SJCRH30 (cell line): Measurements from ENCODE around the gene DNAH8. TPM values are rescaled to one million over a fixed set of nuclear protein-coding genes. Genes with fewer than 3 reads are reported as not detected.
A peak's percentile ranks its signal among the peaks of the same experiment; 100 is the strongest.
"Not testable (repeated sequence)": the region's sequence is repeated elsewhere in the genome, so short reads cannot be mapped to it uniquely, and the experiment has no call there.

Experiments used
- DNase-seq, 2 experiments: peaks; one replicate each; pipeline ENCODE4 v3.0.0-alpha.2; 2015 to 2020
- H3K27ac ChIP-seq: fragments of 250-450 bp; sonication (Bioruptor Pico); 2 replicates; pipeline ENCODE4 v1.5.1; 2020; ENCODE audit warnings: mild to moderate bottlenecking, moderate library complexity
- H3K27me3 ChIP-seq: fragments of 250-450 bp; sonication (Bioruptor Pico); 2 replicates; pipeline ENCODE4 v1.5.1; 2020; ENCODE audit warnings: mild to moderate bottlenecking, moderate library complexity
- H3K36me3 ChIP-seq: fragments of 250-450 bp; sonication (Bioruptor Pico); 2 replicates; pipeline ENCODE4 v1.5.1; 2020; ENCODE audit warnings: mild to moderate bottlenecking, moderate library complexity
- H3K4me1 ChIP-seq: fragments of 250-450 bp; sonication (Bioruptor Pico); 2 replicates; pipeline ENCODE4 v1.5.1; 2020; ENCODE audit warnings: mild to moderate bottlenecking, moderate library complexity
- H3K4me3 ChIP-seq: fragments of 250-450 bp; sonication (Bioruptor Pico); 2 replicates; pipeline ENCODE4 v1.5.1; 2020; ENCODE audit warnings: mild to moderate bottlenecking, moderate library complexity
- H3K9me3 ChIP-seq: fragments of 250-450 bp; sonication (Bioruptor Pico); replicated peaks from 2 replicates; pipeline ENCODE4 v1.5.1; 2020; ENCODE audit warnings: mild to moderate bottlenecking, moderate library complexity
- total RNA-seq: library from RNA; depleted of rRNA; stranded (reverse); fragments of >200 nt; shearing (Covaris generic); gene quantifications from 2 replicates; pipeline ENCODE4 v1.2.3, GENCODE V29; 2014

Gene DNAH8
- total RNA-seq, 1 experiment from 2014 or later = under 0.01 TPM

- H3K4me1 ChIP-seq = no peaks in the 10 kb centered on the region
- no peaks in the 10 kb centered on the region for H3K9me3 ChIP-seq
- H3K27me3 ChIP-seq = no peaks in the 10 kb centered on the region
- H3K27ac ChIP-seq = no peak overlapping the region
- peaks cover 47% of the 10 kb centered on the region for H3K36me3 ChIP-seq
- H3K4me3 ChIP-seq = no peak overlapping the region
- DNase-seq = no peak
Measured at GRCh38 chr6:38687549-38687948, 27.6 kb upstream of the DNAH8 start.

- Histone ChIP-seq H3K36me3 (peaks cover 43% of the 10 kb centered on the region), H3K27me3 (no peaks in the 10 kb centered on the region), H3K27ac (no peak overlapping the region), H3K4me3 (no peak overlapping the region), H3K9me3 (no peaks in the 10 kb centered on the region), H3K4me1 (no peaks in the 10 kb centered on the region)
- DNase-seq = no peak
Measured at GRCh38 chr6:38688579-38689087, 26.5 kb upstream of the DNAH8 start.

GRCh38 chr6:38695227-38695900, 19.7 kb upstream of the DNAH8 start:
- H3K9me3 ChIP-seq = 0 out of 2 replicates have a peak, but pooled peaks cover 5% of the 10 kb centered on the region
- no peak overlapping the region for H3K27ac ChIP-seq
- H3K36me3 ChIP-seq = peaks cover 48% of the 10 kb centered on the region
- DNase-seq = no peak
- no peak overlapping the region for H3K4me3 ChIP-seq
- H3K27me3 ChIP-seq = no peaks in the 10 kb centered on the region
- H3K4me1 ChIP-seq = no peaks in the 10 kb centered on the region

- Histone ChIP-seq H3K27me3 (no peaks in the 10 kb centered on the region), H3K4me3 (no peak overlapping the region), H3K27ac (no peak overlapping the region), H3K4me1 (no peaks in the 10 kb centered on the region), H3K36me3 (peaks cover 54% of the 10 kb centered on the region), H3K9me3 (0 out of 2 replicates have a peak, but pooled peaks cover 5% of the 10 kb centered on the region)
- DNase-seq = no peak
Measured at GRCh38 chr6:38695933-38696332, 19.2 kb upstream of the DNAH8 start.

- H3K36me3 ChIP-seq = peaks cover 58% of the 10 kb centered on the region
- peaks cover 5% of the 10 kb centered on the region; the same call in 1 of the 2 replicates for H3K9me3 ChIP-seq
- H3K4me1 ChIP-seq = no peaks in the 10 kb centered on the region
- no peak overlapping the region for H3K27ac ChIP-seq
- no peaks in the 10 kb centered on the region for H3K27me3 ChIP-seq
- H3K4me3 ChIP-seq = no peak overlapping the region
- DNase-seq = no peak
Measured at GRCh38 chr6:38696345-38696744, 18.8 kb upstream of the DNAH8 start.

GRCh38 chr6:38697846-38698245, 17.3 kb upstream of the DNAH8 start:
- Histone ChIP-seq H3K9me3 (peaks cover 5% of the 10 kb centered on the region; the same call in 1 of the 2 replicates), H3K4me3 (no peak overlapping the region)

GRCh38 chr6:38699702-38700101, 15.4 kb upstream of the DNAH8 start:
- not testable (repeated sequence) for DNase-seq, H3K27ac ChIP-seq, H3K9me3 ChIP-seq, H3K4me3 ChIP-seq, H3K4me1 ChIP-seq, H3K27me3 ChIP-seq
- peaks cover 49% of the 10 kb centered on the region for H3K36me3 ChIP-seq

More at GRCh38 chr6:38697846-38698245, 17.3 kb upstream of the DNAH8 start:
- H3K4me1 ChIP-seq = no peaks in the 10 kb centered on the region
- no peak overlapping the region for H3K27ac ChIP-seq
- H3K27me3 ChIP-seq = no peaks in the 10 kb centered on the region
- DNase-seq = no peak
- peaks cover 59% of the 10 kb centered on the region for H3K36me3 ChIP-seq

GRCh38 chr6:38701551-38701950, 13.6 kb upstream of the DNAH8 start:
- Histone ChIP-seq H3K36me3 (peaks cover 30% of the 10 kb centered on the region), H3K27me3 (no peaks in the 10 kb centered on the region), H3K27ac (no peak overlapping the region), H3K4me3 (no peak overlapping the region), H3K9me3 (peaks cover 3% of the 10 kb centered on the region; the same call in 1 of the 2 replicates), H3K4me1 (no peaks in the 10 kb centered on the region)
- no peak for DNase-seq

- H3K27ac ChIP-seq = peak within 1 kb of the TSS; percentile 89
- H3K9me3 ChIP-seq = peaks cover 3% of the 10 kb centered on the region; the same call in 1 of the 2 replicates
- peak; percentile 98 for DNase-seq
- peaks cover 25% of the 10 kb centered on the region for H3K36me3 ChIP-seq
- H3K4me1 ChIP-seq = no peaks in the 10 kb centered on the region
- no peaks in the 10 kb centered on the region for H3K27me3 ChIP-seq
- H3K4me3 ChIP-seq = peak within 1 kb of the TSS; percentile 95
Measured at GRCh38 chr6:38702558-38703397, 12.3 kb upstream of the DNAH8 start, which contains the start of gene GLO1. TSS of gene GLO1 (minus strand) at chr6:38703145. CDS start at chr6:38703054, 91 bp downstream.

GRCh38 chr6:38703949-38704590, 11.0 kb upstream of the DNAH8 start:
- H3K9me3 ChIP-seq = peaks cover 3% of the 10 kb centered on the region; the same call in 1 of the 2 replicates
- no peaks in the 10 kb centered on the region for H3K4me1 ChIP-seq
- H3K27me3 ChIP-seq = no peaks in the 10 kb centered on the region
- H3K36me3 ChIP-seq = peaks cover 21% of the 10 kb centered on the region
- H3K4me3 ChIP-seq = no peak overlapping the region
- DNase-seq = no peak
- no peak overlapping the region for H3K27ac ChIP-seq

GRCh38 chr6:38705924-38706323, 9.2 kb upstream of the DNAH8 start:
- peaks cover 7% of the 10 kb centered on the region for H3K36me3 ChIP-seq
- no peak overlapping the region for H3K27ac ChIP-seq
- no peaks in the 10 kb centered on the region for H3K27me3 ChIP-seq
- H3K9me3 ChIP-seq = no peaks in the 10 kb centered on the region; the same call in 1 of the 2 replicates
- DNase-seq = no peak
- H3K4me1 ChIP-seq = no peaks in the 10 kb centered on the region
- no peak overlapping the region for H3K4me3 ChIP-seq

- no peaks in the 10 kb centered on the region for H3K4me1 ChIP-seq
- no peaks in the 10 kb centered on the region for H3K27me3 ChIP-seq
- H3K27ac ChIP-seq = no peak overlapping the region
- no peak overlapping the region for H3K4me3 ChIP-seq
- no peak for DNase-seq
- no peaks in the 10 kb centered on the region for H3K9me3 ChIP-seq
- H3K36me3 ChIP-seq = no peaks in the 10 kb centered on the region
Measured at GRCh38 chr6:38708496-38708895, 6.6 kb upstream of the DNAH8 start.

GRCh38 chr6:38713812-38714211, 1.3 kb upstream of the DNAH8 start:
- Histone ChIP-seq H3K27ac (no peak overlapping the region), H3K27me3 (no peaks in the 10 kb centered on the region), H3K9me3 (no peaks in the 10 kb centered on the region), H3K4me1 (no peaks in the 10 kb centered on the region), H3K4me3 (no peak overlapping the region), H3K36me3 (no peaks in the 10 kb centered on the region)
- DNase-seq = no peak

- H3K9me3 ChIP-seq = no peaks in the 10 kb centered on the region
- no peaks in the 10 kb centered on the region for H3K4me1 ChIP-seq
- H3K4me3 ChIP-seq = no peak overlapping the region
- no peaks in the 10 kb centered on the region for H3K27me3 ChIP-seq
- H3K27ac ChIP-seq = no peak overlapping the region
- H3K36me3 ChIP-seq = no peaks in the 10 kb centered on the region
- DNase-seq = no peak
Measured at GRCh38 chr6:38714239-38715015, 684 bp upstream of the DNAH8 start.
